Measurements from ENCODE around the gene CEP112. TPM values are rescaled to one million over a fixed set of nuclear protein-coding genes. Genes with fewer than 3 reads are reported as not detected.
A peak's percentile ranks its signal among the peaks of the same experiment; 100 is the strongest.

CEP112 gene
- total and polyA plus RNA-seq, 2 of the 13 experiments (the other 11 are each of a cell fraction or from before 2014, with no cell fraction given), result 1.2 to 3.4 TPM

GRCh38 chr17:66228887-66229782 lies 37.2 kb upstream of the CEP112 start, which contains the start of gene APOH (continued):
- TF ChIP-seq CREM (IDR thresholded peaks at IDR 0.05), result peak; percentile 82
- TF ChIP-seq CREM (CRISPR knock-in tag; IDR thresholded peaks at IDR 0.05), result no peak
- TF ChIP-seq ZNF326 (CRISPR knock-in tag; IDR thresholded peaks at IDR 0.05; ENCODE audit: borderline replicate concordance), result no peak
- 0 out of 2 replicates have a peak, but pooled peaks have one; percentile 23 for TF ChIP-seq TP53 (CRISPR knock-in tag; conservative IDR thresholded peaks at IDR 0.05)
- no peak for TF ChIP-seq TERF1 (CRISPR knock-in tag; IDR thresholded peaks at IDR 0.05)
- no peak for TF ChIP-seq ZBTB44 (CRISPR knock-in tag; IDR thresholded peaks at IDR 0.05)
- TF ChIP-seq GMEB2 (CRISPR knock-in tag; IDR thresholded peaks at IDR 0.05; ENCODE audit: low read depth), result 0 out of 2 replicates have a peak, but pooled peaks have one; percentile 8
- TF ChIP-seq ZNF574 (CRISPR knock-in tag; IDR thresholded peaks at IDR 0.05), result peak; percentile 26
- peak; percentile 93; the same call in 1 of the 2 replicates for TF ChIP-seq ZNF264 (CRISPR knock-in tag; IDR thresholded peaks at IDR 0.05)
- TF ChIP-seq FOXP1 (IDR thresholded peaks at IDR 0.05), result no peak
- TF ChIP-seq FOXP1 (CRISPR knock-in tag; IDR thresholded peaks at IDR 0.05), result peak; percentile 68
- TF ChIP-seq ZNF383 (CRISPR knock-in tag; IDR thresholded peaks at IDR 0.05; ENCODE audit: borderline replicate concordance), result 0 out of 2 replicates have a peak, but pooled peaks have one; percentile 16
- no peak for TF ChIP-seq ZNF7 (CRISPR knock-in tag; IDR thresholded peaks at IDR 0.05)
- TF ChIP-seq ZSCAN30 (CRISPR knock-in tag; IDR thresholded peaks at IDR 0.05), result no peak; the same call in 1 of the 2 replicates
- TF ChIP-seq TFE3 (CRISPR knock-in tag; IDR thresholded peaks at IDR 0.05), result peak; percentile 58; the same call in 1 of the 2 replicates
- no peak; the same call in 1 of the 2 replicates for TF ChIP-seq AHR (CRISPR knock-in tag; IDR thresholded peaks at IDR 0.05)
- TF ChIP-seq SCMH1 (CRISPR knock-in tag; IDR thresholded peaks at IDR 0.05; ENCODE audit: borderline replicate concordance), result no peak

Data from HepG2 (cell line).